ENCODE data around the gene TSPAN11.
"Not testable (repeated sequence)": the region's sequence is repeated elsewhere in the genome, so short reads cannot be mapped to it uniquely, and the experiment has no call there.

TSPAN11 gene

GRCh38 chr12:30884799-30885198, 41.7 kb upstream of the TSPAN11 start:
- TF ChIP-seq CTCF (IDR thresholded peaks at IDR 0.05; ENCODE audit: low read length, missing control alignments), result no peak
- no peak for DNase-seq (ENCODE audit: low read depth)

GRCh38 chr12:30885321-30885720, 41.2 kb upstream of the TSPAN11 start:
- TF ChIP-seq CTCF (IDR thresholded peaks at IDR 0.05; ENCODE audit: low read length, missing control alignments), result no peak
- H3K4me3 ChIP-seq (replicated peaks; ENCODE audit: low read depth, low read length), result no peak overlapping the region
- no peak for DNase-seq (ENCODE audit: low read depth)

More at GRCh38 chr12:30884799-30885198, 41.7 kb upstream of the TSPAN11 start:
- no peak overlapping the region for H3K4me3 ChIP-seq (replicated peaks; ENCODE audit: low read depth, low read length)

- H3K4me3 ChIP-seq (replicated peaks; ENCODE audit: low read depth, low read length), result no peak overlapping the region
- TF ChIP-seq CTCF (IDR thresholded peaks at IDR 0.05; ENCODE audit: low read length, missing control alignments), result no peak
- DNase-seq (ENCODE audit: low read depth), result no peak
Observed at GRCh38 chr12:30887226-30887625, 39.3 kb upstream of the TSPAN11 start.

- no peak for DNase-seq (ENCODE audit: low read depth)
- no peak for TF ChIP-seq CTCF (IDR thresholded peaks at IDR 0.05; ENCODE audit: low read length, missing control alignments)
- no peak overlapping the region for H3K4me3 ChIP-seq (replicated peaks; ENCODE audit: low read depth, low read length)
Observed at GRCh38 chr12:30888241-30888640, 38.3 kb upstream of the TSPAN11 start.

GRCh38 chr12:30894531-30894930, 32.0 kb upstream of the TSPAN11 start:
- DNase-seq (ENCODE audit: low read depth); H3K4me3 ChIP-seq (replicated peaks; ENCODE audit: low read depth, low read length): not testable (repeated sequence)

GRCh38 chr12:30896461-30896860, 30.1 kb upstream of the TSPAN11 start:
- no peak overlapping the region for H3K4me3 ChIP-seq (replicated peaks; ENCODE audit: low read depth, low read length)
- DNase-seq (ENCODE audit: low read depth), result no peak

GRCh38 chr12:30898846-30899245, 27.7 kb upstream of the TSPAN11 start:
- no peak for TF ChIP-seq CTCF (IDR thresholded peaks at IDR 0.05; ENCODE audit: low read length, missing control alignments)
- H3K4me3 ChIP-seq (replicated peaks; ENCODE audit: low read depth, low read length), result no peak overlapping the region
- DNase-seq (ENCODE audit: low read depth), result no peak

More at GRCh38 chr12:30896461-30896860, 30.1 kb upstream of the TSPAN11 start:
- TF ChIP-seq CTCF (IDR thresholded peaks at IDR 0.05; ENCODE audit: low read length, missing control alignments), result no peak
